ENCODE results near the gene GATAD2A.
"Not testable (repeated sequence)": the region's sequence is repeated elsewhere in the genome, so short reads cannot be mapped to it uniquely, and the experiment has no call there.

DNA sequence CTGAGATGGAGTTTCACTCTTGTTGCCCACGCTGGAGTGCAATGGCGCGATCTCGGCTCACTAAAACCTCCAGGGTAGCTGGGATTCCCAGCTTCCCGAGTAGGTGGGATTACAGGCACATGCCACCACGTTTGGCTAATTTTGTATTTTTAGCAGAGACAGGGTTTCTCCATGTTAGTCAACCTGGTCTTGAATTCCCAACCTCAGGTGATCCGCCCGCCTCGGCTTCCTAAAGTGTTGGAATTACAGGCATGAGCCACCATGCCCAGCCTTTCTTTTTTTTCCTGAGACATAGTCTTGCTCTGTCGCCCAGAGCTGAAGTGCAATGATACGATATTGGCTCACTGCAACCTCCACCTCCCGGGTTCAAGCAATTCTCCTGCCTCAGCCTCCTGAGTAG, 25.2 kb upstream of the GATAD2A start:
- not testable (repeated sequence) for TF ChIP-seq POLR2A (IDR thresholded peaks at IDR 0.05)
- TF ChIP-seq, protein P1, sequence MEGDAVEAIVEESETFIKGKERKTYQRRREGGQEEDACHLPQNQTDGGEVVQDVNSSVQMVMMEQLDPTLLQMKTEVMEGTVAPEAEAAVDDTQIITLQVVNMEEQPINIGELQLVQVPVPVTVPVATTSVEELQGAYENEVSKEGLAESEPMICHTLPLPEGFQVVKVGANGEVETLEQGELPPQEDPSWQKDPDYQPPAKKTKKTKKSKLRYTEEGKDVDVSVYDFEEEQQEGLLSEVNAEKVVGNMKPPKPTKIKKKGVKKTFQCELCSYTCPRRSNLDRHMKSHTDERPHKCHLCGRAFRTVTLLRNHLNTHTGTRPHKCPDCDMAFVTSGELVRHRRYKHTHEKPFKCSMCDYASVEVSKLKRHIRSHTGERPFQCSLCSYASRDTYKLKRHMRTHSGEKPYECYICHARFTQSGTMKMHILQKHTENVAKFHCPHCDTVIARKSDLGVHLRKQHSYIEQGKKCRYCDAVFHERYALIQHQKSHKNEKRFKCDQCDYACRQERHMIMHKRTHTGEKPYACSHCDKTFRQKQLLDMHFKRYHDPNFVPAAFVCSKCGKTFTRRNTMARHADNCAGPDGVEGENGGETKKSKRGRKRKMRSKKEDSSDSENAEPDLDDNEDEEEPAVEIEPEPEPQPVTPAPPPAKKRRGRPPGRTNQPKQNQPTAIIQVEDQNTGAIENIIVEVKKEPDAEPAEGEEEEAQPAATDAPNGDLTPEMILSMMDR (IDR thresholded peaks at IDR 0.05), result not testable (repeated sequence)
